ENCODE measurements around the gene FAM204A.

FAM204A gene

GRCh38 chr10:118277871-118278270 lies 64.3 kb downstream of the FAM204A start:
- no peak for DNase-seq

DNA sequence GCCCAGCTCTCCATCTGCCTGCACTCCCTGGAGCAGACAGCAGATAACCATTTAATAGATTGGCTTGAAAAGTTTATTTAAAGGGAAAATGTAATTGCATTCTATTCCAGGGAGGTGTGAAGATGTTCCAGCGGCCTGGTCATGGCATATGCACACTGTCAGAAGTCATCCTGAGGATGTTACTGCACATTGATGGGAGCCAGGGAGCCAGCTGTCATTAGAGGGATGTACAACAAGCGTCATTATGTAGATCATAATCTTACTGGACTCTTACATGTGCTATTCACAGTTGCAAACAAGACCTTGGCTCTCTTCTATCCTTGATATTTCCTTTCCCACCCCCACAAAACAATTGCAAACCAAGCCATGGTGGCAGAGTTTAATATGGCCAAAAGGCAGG lies 65.4 kb downstream of the FAM204A start:
- DNase-seq = no peak

DNA sequence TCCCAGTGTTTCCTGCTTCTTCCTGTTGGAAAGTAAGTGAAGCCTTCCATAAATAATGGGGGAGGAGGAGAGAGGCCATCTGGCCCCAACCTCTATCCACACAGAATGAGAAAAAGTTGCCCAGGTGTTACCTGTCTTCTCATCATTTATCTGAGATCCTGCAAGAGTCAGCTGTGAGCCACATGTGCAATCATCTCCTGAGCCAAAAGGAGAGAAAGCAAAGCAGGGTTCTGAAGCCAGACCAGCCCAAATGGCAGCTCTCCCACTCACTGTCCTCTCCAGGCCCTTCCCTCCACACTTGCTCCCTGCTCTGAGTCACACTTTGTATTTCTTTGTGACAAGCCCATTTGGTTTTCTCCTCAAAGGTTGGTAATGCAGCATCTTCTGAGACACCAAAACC lies 65.9 kb downstream of the FAM204A start:
- DNase-seq = no peak

- no peak for DNase-seq
These were observed 68.5 kb downstream of the FAM204A start for GRCh38 chr10:118273662-118274061.

GRCh38 chr10:118272767-118273166 lies 69.4 kb downstream of the FAM204A start:
- DNase-seq = no peak

DNA sequence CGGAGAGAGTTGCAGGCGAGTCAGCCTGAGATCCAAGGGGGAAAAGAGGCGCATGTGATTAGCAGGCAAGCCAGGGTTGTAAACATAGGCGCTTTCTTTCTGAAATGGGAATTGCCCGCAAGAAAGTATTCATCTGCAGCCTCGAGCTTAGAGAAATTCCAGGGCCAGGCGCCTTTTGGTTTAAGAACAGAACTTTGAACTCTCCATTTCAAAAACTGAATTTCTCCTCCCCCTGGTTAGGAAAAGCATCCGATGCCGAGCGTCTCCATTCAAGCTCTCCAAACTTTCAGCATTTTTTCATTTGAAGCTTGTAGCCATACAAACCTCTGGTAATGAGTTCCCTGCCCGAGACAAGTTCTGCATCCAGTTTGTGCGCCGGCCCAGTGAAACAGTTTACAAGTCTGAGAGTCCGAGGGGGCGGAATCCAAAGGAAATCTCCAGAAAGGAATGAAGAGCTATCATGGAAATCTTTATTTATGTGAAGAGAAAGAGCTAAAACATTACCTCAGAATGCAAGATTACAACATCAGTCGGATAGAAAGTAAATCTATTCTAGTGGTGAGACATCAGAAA lies 69.9 kb downstream of the FAM204A start:
- no peak for DNase-seq

DNA sequence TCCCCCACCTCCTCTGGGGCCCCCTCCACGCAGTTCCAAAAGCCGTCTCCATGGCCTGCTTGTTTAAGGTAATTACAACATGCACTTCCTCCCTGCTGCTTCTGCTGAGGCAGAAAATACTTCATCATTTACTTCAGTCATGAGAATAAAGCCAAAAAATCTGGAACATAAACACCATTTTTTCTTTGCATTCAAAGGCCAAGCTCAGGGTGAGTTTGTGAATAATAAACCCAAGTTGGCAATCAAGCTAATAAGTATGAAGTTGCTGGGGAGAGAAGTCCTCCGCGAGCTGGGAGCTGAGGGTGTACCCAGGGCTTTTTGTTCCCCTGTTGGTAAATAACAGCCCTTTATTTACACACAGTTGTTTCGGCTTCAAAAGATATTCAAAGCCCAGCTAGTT lies 70.5 kb downstream of the FAM204A start:
- DNase-seq = no peak

DNA sequence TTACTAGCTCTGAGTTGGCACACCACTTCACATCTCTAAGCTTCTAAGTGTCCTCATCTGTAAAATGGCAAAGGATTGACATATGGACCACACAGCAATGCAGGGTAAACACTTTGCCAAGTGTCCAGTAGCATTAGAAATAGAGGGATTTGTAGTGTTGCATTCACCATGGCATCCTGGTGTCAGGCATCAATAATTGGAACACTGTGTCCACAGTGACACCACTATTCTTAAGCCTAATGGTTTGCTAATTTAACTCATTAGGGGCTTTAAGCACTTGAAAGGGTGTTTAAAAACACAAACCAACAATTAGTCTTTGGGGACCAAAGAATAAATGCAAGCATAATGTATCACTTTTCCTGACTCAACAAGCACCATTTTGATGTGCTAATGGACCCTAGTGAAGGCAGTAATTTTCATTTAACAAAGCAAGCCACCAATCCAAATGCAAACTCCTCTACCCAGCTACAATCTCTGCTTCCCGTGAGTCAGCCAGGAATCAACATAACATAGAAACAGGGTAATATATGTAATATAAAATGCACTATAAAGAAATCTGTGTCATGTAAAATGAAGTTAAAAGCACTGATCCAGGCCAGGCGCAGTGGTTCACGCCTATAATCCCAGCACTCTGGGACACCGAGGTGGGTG lies 75.9 kb downstream of the FAM204A start:
- DNase-seq = no peak

GRCh38 chr10:118264838-118265470 lies 77.2 kb downstream of the FAM204A start:
- no peak for DNase-seq

DNA sequence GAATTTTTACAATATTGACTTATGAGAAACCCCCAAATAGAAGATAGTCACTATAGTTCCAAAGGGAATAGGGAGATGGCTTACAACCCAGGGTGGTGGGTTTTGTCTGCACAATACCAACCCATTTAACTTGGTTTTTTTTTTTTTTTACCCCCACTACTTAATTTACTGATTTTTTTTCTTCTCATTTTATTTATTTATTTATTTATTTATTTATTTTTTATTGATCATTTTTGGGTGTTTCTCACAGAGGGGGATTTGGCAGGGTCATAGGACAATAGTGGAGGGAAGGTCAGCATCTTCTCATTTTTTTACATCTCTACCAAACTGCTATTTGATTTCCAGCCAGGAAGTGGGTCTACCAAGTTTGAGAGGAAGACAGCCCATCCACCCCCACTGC lies 77.9 kb downstream of the FAM204A start:
- no peak for DNase-seq

GRCh38 chr10:118262538-118262937 lies 79.6 kb downstream of the FAM204A start:
- DNase-seq = no peak

DNA sequence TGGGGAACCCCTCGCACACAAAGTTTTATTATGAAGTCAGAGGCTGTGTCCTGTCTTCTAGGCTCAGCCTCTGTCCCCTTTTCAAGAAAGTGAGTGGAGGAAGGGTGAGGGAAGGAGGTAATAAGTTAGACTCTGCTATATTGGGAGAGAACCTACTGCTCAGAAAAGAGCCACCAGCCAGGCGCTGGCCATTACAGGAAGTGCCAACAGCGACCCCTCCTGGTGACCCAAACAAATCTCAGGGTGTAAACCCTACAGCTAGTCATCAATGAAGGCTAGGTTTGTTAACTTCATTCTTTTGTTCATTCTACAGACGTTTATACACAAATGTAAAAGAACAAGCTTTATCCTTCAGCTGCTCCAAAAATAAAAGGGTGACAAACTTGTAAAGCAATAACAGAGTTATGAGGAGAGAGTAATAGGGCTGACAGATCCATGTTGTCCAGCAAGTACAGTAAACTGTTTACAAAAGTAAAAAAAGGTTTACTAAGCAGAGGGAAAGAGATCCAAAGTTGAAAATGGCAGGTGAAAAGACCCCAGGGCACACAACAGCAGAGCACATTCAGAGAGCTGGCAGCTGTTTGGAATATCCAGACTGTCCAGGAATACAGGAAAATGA lies 82.7 kb downstream of the FAM204A start:
- no peak for DNase-seq

GRCh38 chr10:118258285-118258684 lies 83.8 kb downstream of the FAM204A start:
- no peak for DNase-seq

DNA sequence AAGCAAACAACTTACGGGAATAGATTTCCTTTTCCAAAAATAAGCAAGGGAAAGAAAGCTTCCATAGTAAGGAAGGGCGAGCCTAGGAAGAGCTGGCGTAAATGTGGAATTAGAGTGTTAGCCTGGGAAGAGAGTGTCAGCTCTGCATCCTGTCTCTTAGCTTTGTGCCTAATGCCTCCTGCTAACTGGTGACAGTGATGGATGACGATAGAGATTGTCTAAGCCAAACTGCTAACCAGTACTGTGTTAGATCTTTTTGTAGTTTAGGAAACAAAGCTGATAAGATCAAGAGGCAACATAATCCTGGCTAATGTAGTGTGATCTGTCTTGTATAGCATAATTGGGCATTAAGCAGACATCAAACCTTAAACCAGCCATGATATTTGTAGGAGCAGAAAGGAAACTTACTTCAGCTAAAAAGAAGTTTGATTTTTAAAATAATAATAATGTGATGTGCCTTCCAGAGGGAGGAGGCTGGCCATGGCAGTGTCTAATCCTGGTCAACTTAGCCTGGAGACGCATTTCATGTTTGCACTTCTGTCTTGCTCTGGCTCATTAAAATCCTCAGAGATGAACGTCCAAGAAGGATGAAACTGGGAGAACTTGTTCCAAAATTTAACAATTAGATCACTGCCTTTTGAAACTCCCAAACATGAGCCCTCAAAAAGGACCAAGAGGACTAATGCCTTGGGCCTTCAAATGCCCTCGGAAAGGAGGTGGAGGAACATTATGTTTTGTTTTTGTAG lies 85.1 kb downstream of the FAM204A start:
- DNase-seq = no peak

DNA sequence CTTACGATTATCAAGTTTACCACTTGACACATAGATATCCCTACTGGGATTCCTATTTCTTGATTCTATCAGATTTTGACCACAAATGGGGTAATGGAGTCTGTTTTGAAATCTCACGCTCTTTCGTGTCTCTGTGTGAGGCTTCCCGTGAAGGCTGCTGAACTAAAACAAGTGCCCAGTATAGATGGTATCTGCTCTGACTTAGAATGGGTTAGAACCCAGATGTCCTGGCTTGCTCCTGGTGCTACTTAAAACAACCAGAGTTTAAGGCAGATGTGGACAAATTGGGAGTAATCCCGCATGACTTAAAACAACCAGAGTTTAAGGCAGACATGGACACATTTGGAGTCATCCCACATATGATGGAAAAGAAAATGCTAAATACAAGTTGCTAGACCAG lies 85.9 kb downstream of the FAM204A start:
- no peak for DNase-seq

- DNase-seq = no peak
These were observed 86.8 kb downstream of the FAM204A start for GRCh38 chr10:118255355-118255754.

GRCh38 chr10:118254654-118255053 lies 87.5 kb downstream of the FAM204A start:
- no peak for DNase-seq

DNA sequence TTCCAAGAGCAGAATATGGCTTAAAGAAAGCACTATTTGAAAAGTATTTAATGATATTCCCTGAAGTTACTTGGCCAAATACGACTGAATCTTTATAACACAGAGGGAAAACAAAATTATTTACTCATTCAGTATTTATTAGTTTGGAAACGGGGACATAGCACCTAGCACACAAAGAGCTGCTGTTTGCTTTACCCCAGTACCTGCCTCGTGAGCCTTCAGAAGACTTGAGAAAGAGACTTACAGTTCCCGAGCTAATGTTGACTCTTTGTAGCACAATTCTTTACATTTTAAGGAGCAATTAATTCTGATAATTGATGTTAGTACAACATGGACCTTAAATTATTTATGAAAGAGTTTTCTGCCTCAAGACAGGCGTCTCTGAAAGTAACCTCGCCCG lies 88.7 kb downstream of the FAM204A start:
- DNase-seq = no peak

GRCh38 chr10:118251791-118252190 lies 90.3 kb downstream of the FAM204A start:
- DNase-seq = no peak

GRCh38 chr10:118249714-118250113 lies 92.4 kb downstream of the FAM204A start:
- no peak for DNase-seq
